Left ventricle myocardium superior (tissue), 1 donor: ENCODE data around the gene SNX32. TPM values are rescaled to one million over a fixed set of nuclear protein-coding genes. Genes with fewer than 3 reads are reported as not detected.

ENCODE experiments used
- ATAC-seq: fragments of 200-7000 bp; cut with Tn5 transposase; one replicate; pipeline ENCODE4 v1.9.1; 2020; ENCODE audit warnings: mild to moderate bottlenecking, moderate library complexity
- DNase-seq: peaks from one replicate; pipeline ENCODE4 v3.0.0-alpha.2; 2020
- intact Hi-C: fragments of 100-400 bp; cut with micrococcal nuclease; formaldehyde crosslinking; loops from one replicate; pipeline ENCODE4 v1.11.0; 2022
- total RNA-seq: library from RNA; stranded (reverse); fragmentation: NEBNext Ultra II Directional; extraction: Animal tissue kit (Norgen Biotek cat#: 25700); gene quantifications from one replicate; pipeline ENCODE4 v1.2.1, GENCODE V29; 2021
- donor health status: DM: no; HTN: yes; CAD: no; lungs with severe emphysema.

The SNX32 gene
- total RNA-seq, 1 donor from 2014 or later = not detected

DNA sequence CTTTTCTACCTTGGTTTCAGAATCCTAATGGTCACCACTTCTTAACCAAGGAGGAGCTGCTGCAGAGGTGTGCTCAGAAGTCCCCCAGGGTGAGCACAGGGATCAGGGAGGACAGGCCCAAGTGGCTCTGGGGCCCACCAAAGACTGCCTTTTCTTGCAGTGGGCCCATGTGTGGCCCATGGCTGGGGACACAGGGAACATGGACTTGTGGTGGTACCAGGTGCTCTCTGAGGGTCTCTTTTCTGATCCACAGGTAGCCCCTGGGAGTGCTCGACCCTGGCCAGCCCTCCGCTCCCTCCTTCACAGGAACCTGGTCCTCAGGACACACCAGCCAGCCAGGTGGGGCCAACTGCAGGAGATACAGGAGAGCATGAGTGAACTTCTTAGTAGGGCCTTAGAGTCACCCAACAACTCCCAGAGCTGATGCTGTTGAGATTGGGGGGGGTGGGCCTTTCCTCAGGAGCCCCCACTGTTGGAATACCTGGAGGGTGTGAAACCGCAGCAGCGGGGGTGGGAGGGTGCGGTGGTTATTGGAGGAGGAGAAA, 28.5 kb downstream of the SNX32 start:
- ATAC-seq (no peak), DNase-seq (peak; percentile 29)
- intact Hi-C loops = no loop called here

DNA sequence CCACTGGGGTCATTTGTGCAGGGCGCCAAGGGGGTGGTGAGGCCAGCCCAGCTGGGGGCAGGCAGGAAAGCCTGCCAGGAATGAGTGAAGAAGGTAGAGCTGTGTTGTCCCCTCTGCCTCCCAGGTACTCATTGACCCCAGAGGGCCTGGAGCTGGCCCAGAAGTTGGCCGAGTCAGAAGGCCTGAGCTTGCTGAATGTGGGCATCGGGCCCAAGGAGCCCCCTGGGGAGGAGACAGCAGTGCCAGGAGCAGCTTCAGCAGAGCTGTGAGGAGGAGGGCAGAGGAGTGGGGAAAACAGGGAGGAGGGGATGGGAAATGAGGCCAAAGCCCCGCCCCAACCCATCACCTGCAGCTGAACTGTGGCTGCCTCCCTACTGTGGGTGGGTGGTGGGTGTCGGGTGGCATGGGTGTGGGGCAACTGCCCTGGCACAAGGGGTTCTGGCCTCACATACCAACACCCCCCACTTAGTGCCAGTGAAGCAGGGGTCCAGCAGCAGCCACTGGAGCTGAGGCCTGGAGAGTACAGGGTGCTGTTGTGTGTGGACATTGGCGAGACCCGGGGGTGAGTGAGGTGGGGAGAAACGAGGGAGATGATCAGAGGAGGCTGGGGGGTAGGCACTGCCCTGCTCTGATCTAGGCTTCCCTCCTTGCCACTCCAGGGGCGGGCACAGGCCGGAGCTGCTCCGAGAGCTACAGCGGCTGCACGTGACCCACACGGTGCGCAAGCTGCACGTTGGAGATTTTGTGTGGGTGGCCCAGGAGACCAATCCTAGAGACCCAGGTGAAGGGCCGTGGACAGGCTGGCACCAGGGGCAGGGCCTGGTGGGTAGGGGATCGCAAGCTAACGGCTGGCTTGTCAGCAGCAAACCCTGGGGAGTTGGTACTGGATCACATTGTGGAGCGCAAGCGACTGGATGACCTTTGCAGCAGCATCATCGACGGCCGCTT, 29.5 kb downstream of the SNX32 start:
- no peak for ATAC-seq
- intact Hi-C loops = no loop called here
- peak; percentile 44 for DNase-seq

DNA sequence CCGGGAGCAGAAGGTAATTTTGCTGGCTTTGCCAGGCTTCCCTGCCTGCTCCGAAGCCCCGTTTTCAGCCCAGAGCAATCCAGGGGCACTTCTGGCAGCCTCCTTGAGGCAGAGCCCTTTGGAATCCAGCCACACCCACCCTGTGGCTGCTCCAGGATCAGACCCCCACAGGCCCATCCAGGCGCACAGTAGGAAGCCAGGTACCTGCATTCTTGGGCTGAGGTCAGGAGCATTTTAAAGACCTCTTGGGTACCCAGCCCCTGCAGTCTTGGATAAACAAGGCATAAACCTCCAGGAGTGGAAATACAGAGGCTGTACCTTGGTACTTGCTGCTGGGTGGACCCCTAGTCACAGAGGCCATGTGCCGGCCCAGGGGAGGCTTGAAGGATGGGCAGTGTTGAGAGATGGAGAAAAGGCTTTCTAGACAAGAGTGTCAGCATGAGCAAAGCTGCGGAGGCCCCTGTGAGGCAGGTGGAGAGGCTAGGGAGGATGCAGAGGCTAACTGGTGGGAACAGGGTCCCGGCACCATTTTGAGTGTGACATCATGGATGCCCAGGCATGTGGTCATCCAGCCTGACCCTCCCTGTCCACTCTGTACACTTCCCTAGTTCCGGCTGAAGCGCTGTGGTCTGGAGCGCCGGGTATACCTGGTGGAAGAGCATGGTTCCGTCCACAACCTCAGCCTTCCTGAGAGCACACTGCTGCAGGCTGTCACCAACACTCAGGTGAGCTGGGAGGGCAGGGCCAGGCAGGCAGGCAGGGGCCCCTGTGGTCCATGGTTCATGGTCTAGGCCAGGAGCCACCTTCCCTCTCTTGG, 30.3 kb downstream of the SNX32 start:
- intact Hi-C loops = no loop called here
- no peak for ATAC-seq
- DNase-seq = peak; percentile 21

DNA sequence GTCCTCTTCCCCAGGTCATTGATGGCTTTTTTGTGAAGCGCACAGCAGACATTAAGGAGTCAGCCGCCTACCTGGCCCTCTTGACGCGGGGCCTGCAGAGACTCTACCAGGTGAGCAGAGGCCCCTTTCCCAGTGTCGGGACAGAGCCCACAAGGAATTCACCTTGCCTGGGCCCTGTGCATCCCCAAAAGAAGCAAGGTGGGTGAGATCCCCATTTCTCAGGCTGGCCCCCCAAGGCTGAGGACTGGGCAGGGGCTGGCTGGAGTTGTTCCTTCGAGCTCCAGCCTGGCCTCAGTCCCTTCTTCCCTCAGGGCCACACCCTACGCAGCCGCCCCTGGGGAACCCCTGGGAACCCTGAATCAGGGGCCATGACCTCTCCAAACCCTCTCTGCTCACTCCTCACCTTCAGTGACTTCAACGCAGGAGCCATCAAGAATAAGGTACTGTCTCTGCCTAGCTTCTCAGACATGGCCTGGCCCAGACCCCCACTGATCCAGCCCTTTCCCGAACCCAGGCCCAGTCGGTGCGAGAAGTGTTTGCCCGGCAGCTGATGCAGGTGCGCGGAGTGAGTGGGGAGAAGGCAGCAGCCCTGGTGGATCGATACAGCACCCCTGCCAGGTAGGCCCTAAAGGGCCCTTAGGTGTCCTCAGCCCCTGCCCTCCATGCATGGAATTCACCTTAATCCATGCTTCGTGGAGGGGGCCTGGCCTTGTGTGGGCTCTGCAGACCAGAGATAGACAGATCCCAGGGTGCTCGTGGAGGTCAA, 31.1 kb downstream of the SNX32 start:
- peak; percentile 24 for DNase-seq
- no peak for ATAC-seq
- intact Hi-C loops = no loop called here

DNA sequence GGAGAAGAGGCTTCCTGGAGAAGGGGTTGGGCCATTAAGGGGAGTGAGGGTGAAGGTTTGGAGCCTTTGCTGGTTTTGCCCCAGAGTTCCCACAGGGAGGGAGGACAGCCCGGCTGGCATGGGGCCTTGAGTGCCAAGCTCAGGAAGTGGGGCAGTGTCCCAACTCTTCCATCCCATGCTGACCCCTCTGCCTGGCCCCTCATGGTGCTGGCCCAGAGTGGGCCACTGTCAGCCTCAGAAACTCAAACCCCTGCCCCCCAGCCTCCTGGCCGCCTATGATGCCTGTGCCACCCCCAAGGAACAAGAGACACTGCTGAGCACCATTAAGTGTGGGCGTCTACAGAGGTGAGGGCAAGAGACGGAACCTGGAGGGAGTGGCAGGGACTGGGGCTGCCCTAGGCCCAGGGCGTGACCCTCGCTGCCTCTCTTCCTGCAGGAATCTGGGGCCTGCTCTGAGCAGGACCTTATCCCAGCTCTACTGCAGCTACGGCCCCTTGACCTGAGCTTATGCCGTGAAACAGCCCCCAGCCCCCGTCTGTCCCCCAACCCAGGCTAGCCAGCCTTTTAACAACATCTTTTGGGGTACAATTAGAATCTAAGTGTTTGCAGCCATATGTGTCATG, 31.9 kb downstream of the SNX32 start:
- peak; percentile 24 for DNase-seq
- intact Hi-C loops = no loop called here
- no peak for ATAC-seq

DNA sequence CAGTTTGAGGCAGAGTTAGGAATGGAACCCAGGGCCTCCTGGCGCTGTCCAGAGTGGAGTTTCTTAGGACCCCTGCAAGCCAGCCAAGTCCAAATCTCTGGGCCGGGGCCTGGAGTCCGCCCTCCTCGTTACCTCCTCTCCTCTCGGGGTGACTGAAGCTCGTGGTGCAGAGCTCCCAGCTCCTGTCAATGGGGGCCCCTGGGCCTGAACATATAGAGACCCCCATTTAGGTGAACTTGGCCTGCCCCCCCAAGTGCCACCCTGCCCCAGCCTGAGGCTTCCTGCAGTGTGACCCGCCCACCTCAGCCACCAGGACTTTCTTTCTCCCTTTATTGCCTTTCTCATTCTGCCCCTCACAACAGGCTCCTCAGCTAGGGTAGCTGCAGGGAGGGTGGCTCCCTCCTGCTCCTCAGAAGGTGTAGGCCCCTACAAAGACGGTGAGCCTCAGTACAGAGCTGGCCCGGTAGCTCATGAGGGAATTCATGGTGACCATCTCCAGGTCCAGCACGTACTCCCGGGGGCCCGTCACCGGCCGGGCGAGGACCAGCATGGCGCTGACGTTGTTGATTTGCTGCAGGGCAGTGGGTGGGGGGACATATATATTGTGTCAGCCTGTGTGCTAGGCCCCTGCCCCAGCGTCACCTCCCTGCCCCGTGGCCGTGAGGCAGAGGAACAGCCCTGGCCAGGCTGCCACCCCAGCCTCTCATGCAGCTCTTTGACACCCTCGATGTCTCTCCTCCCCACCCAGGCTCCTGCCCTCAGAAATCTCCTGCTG, 32.9 kb downstream of the SNX32 start:
- intact Hi-C loops = no loop called here
- DNase-seq = peak; percentile 33
- ATAC-seq = no peak

DNA sequence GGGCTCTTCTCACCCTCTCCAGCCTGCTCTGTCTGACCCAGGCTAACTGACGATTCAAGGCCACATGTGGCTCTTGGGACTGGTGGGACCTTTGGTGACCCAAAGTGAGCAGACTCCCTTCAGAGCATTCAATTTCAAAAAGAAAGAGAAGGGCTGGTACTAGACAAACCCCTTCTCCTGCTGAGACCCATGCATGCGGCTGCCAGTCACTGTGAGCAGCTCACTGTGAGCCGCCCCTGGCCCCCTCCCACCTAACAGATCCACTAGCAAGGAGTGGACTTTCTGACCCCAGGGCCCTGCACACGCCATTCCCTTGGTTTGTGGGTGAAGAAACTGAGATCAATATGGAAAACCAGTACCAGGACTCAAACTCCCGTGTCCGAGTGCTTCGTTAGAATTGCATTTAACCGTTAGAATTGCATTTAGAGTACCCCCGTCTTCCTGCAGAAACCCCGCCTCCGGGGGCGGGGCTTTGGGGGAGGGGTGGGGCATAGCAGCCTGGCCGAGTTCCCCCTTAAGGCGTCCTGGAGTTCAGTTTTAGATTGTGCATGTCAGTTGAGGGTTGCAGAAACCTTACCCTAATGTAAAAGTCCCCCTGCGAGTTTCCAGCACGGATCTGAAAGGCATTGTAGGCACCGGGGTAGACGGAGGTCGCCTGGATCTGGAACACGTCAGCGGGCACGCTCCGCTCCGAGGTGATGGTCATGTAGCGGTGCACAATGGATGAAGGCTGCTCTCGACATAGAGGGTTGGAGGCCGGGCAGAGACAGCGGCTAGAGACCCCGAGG, 33.7 kb downstream of the SNX32 start:
- intact Hi-C loops = no loop called here
- ATAC-seq = no peak
- DNase-seq = peak; percentile 46

DNA sequence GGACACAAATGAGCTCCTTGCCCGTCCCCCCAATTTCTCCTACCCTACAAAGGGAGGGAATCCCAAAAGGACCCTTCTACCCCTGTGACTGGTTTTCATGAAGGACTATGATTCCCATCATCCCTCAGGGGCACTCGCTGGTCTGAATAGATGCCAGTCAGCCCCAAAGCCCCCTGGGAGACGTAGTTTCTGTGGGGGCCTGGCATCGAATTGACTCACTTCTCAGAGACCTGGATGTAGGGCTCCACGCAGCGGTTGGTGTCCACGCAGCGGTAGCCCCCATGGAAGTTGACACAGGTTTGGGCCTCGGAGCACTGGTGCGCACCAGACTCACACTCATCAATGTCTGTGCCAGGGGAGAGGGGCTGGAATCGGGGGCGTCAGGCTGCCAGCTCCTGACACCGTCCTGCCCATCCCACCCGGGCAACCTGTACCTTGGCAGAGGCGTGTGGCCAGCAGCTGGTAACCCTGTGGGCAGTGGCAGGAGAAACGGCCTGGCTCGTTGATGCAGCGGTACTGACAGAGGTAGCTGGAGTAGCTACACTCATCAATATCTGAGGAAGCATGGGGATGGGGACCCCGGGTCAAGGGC, 34.4 kb downstream of the SNX32 start:
- intact Hi-C loops = no loop called here
- DNase-seq = peak; percentile 33
- ATAC-seq = no peak

DNA sequence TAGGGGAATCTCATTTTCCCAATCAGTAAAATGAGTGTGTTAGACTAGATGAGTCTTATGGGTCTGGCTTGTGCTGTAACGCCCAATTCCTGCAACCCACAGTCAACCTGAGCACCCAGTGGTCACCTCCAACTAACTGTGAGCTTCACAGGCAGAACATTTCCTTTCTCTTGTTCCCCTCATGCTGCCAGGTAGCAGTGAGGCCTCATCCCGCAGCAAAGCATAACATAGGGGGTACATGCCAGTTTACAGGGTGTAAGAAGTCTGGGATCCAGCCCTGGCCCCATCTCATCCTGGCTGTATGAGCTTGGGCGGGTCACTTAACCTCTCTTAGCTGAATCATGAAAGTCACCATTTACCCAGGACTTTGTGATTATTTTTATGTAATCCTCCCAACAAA, 35.1 kb downstream of the SNX32 start:
- ATAC-seq (no peak), DNase-seq (peak; percentile 6)
- intact Hi-C loops = no loop called here

DNA sequence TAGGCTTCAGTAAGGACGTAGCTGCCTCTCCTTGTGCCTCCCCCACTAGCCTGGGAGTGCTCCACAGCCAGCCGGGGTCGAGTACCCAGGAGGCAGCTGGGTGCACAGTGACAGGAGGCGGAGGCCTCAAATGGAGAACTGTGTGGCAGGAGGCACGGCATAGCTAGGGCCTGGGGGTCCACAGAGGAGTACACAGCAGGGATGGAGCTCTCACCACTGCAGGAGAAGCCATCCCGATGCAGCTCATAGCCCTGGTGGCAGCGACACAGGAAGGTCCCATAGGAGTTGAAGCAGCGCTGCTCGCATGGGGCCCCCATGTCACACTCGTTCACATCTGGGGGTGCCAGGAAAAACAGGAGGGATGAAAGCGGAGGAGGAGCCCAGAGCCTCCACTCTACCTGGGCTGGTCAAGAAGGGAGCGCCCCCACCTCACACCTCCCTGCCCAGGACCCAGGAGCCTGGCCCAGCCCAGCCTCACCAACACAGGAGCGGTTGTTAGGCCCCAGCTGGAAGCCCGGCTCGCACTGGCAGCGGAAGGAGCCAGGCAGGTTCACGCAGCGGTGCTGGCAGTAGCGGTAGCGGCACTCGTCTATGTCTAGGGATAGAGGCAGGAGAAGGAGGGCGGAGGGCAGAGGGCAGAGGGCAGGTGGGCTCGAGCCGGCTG, 36.0 kb downstream of the SNX32 start:
- peak; percentile 34 for DNase-seq
- no peak for ATAC-seq
- intact Hi-C loops = no loop called here

DNA sequence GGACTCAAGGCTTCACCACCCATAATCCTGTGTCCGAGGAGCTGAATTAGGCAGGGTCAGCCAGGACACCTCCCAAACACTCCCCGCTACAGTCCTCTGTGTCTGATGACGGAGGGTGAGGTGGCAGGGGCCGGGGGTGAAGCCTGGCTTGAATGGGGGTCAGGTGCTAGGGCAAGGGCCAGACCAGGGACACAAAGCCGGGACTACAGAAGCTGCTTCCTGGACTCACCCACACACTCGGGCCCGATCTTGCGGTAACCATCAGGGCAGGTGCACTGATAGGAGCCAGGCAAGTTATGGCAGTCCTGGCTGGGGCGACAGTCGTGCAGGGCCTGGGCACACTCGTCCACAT, 36.5 kb downstream of the SNX32 start:
- no peak for ATAC-seq
- intact Hi-C loops = no loop called here
- peak; percentile 29 for DNase-seq

DNA sequence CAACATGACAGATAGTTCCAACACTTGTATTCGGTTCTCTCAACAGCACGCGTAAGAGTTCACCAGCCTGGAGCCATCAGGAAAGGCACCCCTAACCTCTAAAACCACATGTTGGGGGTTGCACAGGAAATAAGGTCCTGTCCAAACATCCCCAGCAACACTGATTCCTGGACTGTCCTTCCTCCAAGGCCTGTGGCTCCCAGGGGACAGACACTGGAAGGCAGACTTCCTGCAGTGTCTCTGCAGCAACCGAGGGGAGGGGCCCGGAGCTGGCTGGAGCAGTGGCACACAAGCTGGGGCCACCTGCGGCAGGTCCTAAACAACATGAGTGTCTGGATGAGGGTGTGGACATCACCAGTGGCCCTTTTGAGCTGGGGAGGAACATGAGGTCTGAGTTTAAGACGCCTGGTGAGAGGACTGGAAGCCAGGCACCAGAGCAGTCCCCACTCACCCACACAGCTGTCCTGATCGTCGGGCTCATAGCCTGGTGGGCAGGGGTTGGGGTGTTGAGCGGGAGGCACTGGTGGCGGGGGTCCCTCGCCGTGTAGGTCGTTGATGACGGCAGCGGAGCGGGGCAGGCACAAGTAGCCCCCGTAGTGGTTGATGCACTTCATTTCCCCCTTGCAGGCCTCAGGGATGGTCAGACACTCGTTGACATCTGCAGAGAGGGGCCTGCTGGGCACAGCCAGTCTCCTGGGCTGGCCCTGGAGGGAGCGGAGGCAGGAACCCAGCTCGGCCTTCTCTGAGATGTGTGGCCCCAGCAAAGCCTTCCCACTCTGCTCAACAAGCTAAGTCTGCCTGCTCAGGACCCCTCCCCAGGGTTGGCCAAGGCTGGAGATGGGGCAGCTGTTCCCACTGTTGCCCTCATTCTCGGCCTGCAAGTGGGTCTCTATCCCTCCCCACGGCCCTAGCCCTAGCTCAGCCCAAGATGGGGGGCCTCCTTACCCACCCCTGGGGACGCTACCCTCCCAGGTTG, 37.2 kb downstream of the SNX32 start:
- intact Hi-C loops = no loop called here
- DNase-seq = peak; percentile 71
- no peak for ATAC-seq

DNA sequence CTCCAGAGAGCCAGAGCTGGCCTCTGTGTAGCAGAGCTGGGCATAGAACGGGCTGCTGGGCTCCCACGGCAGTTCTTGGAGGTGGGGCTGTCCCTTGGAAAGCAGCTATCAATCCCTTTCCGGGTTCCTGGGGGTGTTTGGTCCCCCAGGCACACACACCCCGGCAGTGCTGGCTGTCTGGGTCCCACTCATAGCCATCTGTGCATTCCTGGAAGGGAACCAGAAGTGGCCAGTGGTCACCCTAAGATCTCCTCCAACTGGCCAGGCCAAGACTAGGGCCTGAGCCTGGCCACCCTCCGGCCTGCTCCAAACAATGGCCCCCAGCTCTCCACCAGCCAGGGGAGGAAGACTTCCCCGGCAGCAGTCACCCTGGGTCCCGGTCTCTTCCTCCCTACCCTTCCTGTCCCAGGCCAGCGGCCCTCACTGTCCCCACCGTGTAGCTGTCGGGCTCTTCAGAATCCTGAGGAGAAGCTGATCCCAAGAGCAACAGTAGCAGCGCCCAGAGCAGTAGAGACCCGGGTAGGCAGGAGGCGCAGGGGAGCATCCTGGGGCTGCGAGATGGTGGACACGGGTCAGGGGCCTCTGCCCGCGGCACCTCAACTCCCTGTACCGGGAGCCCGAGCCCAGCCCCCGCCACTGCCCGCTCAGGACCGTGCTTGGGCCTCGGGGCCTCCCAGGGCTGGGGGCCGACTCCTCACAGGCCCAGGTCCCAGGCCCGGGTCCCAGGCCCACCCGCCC, 38.2 kb downstream of the SNX32 start:
- intact Hi-C loops = no loop called here
- DNase-seq = peak; percentile 64
- peak; percentile 16 for ATAC-seq

DNA sequence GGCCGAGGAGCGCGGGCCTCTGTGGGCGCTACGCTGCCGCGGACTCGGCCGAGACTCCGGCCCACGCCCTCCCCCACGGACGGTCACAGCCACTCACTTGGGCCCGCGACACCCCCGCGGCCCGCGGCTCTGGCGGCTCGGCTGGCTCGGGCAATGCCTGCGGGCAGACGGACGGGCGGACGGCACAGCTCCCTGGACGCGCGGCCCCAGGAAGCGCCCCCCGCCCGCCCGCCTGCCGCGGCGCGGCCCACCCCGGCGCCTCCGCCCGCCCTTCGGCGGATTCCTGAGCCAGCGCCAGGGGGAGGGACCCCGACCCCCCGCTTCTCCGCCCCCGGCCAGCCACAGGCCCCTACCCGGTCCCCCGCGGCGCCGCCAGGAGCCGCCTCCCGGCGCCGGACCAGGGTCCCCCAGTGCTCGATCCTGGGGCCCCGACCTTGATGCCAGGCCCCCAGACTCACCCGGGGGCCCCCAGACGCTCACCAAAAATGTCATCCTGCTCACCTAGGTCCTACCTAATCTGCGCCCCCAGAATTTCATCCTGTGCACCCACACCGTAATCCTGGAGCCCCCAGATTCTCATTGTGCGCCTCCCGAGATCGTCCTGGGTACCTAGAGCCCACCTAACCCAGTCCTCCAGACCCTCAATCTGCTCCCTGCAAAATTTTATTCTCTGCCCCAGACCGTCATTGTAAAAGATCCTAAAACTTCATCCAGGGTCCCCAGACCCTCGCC, 39.0 kb downstream of the SNX32 start, which contains the start of gene EFEMP2:
EFEMP2 (minus strand) TSS at position 215 of the 732 bp plus-strand sequence. CDS start 446 bp downstream, outside the sequence.
- ATAC-seq (peak; percentile 57), DNase-seq (peak; percentile 76)
- intact Hi-C loops = no loop called here
